ENCODE measurements around the gene EGF. TPM values are rescaled to one million over a fixed set of nuclear protein-coding genes. Genes with fewer than 3 reads are reported as not detected.
"Not testable (repeated sequence)": the region's sequence is repeated elsewhere in the genome, so short reads cannot be mapped to it uniquely, and the experiment has no call there.

Gene EGF
- total and polyA plus RNA-seq, 5 donors = 5.3 to 17.8 (median 11.9) TPM

DNA sequence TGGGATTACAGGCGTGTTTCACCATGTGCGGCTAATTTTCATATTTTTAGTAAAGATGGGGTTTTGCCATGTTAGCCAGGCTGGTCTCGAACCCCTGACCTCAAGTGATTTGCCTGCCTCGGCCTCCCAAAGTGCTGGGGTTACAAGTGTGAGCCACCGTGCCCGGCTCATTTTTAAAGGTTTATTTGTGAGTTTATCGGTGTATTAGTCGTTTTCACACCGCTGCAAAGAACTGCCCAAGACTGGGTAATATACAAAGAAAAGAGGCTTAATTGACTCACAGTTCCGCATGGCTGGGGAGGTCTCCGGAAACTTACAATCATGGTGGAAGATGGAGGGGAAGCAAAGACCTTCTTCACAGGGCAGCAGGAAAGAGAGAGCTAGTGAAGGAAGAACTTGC, 126.5 kb downstream of the EGF start:
- DNase-seq; H3K4me3 ChIP-seq (ENCODE audit: low read length); ATAC-seq; intact Hi-C loops (cut with DNase I); H3K9me3 ChIP-seq (ENCODE audit: control insufficient read depth, low read length); H3K4me1 ChIP-seq (ENCODE audit: control insufficient read depth, insufficient read depth, low read length); H3K27me3 ChIP-seq (ENCODE audit: control insufficient read depth, insufficient read depth); H3K27ac ChIP-seq (ENCODE audit: low read length): not testable (repeated sequence)
- WGBS = 94% methylated on average over 11 of the region's 11 CpGs

DNA sequence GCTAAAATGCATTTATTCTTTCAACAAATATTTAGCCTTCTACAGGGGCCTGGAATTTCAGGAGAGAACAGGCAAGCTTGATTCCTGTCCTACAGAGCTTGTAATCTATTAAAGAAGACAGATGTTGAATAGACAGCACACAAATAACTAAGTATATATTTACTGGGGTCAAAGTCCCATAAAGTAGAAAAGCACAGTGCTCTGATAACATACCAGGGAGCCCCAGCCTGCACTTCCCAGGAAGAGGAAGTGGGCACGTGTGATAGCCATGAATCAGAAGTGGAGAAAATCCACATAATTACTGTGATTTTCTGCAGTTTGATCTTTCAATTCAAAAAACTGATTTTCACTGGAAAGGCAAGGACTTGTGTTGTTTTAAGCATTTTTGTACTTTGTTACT, 129.1 kb downstream of the EGF start:
- ATAC-seq (no peak), DNase-seq (no peak)
- Histone ChIP-seq H3K4me3 (ENCODE audit: low read length) (no peak overlapping the region), H3K27me3 (ENCODE audit: control insufficient read depth, insufficient read depth) (no peaks in the 10 kb centered on the region), H3K9me3 (ENCODE audit: control insufficient read depth, low read length) (no peaks in the 10 kb centered on the region), H3K4me1 (ENCODE audit: control insufficient read depth, insufficient read depth, low read length) (no peaks in the 10 kb centered on the region), H3K27ac (ENCODE audit: low read length) (no peak overlapping the region)
- WGBS = 44% methylated on average over 1 of the region's 1 CpG
- intact Hi-C loops (cut with DNase I) = loop anchor here in 1 of 4 donors (10.0 kb wide), 1 partner anchor 173 kb away; no protein-coding TSS in a partner anchor

DNA sequence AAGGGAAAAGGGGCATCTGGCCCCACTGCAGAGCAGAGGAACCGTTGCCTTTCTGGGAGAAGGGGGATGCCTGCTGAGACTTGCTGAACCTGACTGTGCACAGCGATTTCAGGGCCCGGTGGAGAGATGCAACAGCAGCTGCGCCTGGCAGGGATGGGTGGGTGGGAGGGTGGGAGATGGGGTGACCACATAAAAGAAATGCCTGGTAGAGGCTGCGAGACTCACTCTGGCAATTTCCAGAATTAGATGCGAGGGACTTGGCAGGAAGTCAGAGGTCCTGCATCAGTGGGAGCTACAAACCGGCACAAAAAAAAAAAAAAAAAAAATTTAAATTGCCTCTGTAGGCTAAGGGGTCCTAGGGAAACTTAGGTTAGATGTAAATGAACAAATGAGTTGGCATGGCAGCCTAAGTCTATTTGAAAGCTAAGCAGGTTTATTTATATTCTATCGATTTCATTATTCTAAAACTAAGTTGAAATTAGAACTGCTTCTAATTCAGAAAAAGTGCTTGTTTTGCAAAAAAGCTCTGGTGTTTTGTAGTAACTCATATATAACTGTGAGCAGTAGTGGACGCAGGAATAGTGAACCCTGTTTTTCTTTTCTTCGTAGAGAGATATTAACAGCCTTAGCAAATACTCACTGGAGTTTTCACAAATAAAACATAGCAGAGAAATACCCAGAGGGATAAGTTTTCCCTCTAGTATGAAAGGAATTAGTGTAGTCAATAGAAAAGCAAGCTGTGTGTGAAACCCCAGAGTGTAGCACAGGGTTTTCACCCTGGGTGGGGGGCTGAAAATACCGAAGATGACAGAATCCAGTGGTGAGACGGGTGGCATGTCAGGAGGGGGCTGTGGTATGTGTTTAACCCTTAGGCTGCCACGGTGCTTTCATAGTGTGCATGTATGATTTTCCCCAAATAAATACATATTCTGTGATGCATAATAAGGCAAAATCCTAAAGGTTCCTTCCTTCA, 130.1 kb downstream of the EGF start:
- ATAC-seq (no peak), DNase-seq (no peak)
- WGBS = 38% methylated on average over 13 of the region's 13 CpGs
- Histone ChIP-seq H3K4me3 (ENCODE audit: low read length) (no peak overlapping the region), H3K9me3 (ENCODE audit: control insufficient read depth, low read length) (no peaks in the 10 kb centered on the region), H3K4me1 (ENCODE audit: control insufficient read depth, insufficient read depth, low read length) (no peaks in the 10 kb centered on the region), H3K27me3 (ENCODE audit: control insufficient read depth, insufficient read depth) (no peaks in the 10 kb centered on the region), H3K27ac (ENCODE audit: low read length) (no peak overlapping the region)
- intact Hi-C loops (cut with DNase I) = loop anchor here in 1 of 4 donors (10.0 kb wide), 1 partner anchor 172 kb away; no protein-coding TSS in a partner anchor

DNA sequence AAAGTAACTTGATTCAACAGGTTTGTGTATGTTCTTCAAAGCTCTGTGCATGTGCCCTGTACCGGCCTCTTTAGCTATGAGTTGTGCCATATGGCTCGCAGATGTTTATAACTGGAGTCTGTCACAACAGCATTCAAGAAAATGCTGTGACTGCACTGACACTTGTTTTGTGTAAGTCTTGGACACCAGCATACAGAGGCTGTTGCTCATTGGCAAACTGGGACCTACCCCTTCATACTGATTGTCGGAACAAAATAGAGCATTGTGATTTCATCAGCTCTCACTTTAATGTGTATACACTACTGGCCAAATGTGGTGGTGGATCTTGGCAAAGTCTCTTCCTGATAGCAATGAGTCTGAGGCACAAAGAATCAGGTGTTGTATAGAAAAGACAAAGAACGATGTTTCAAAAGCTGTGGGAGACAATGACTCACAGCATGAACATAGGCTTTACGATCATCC, 133.9 kb downstream of the EGF start:
- Histone ChIP-seq H3K27ac (ENCODE audit: low read length) (no peak overlapping the region), H3K4me3 (ENCODE audit: low read length) (no peak overlapping the region), H3K4me1 (ENCODE audit: control insufficient read depth, insufficient read depth, low read length) (no peaks in the 10 kb centered on the region), H3K27me3 (ENCODE audit: control insufficient read depth, insufficient read depth) (no peaks in the 10 kb centered on the region), H3K9me3 (ENCODE audit: control insufficient read depth, low read length) (no peaks in the 10 kb centered on the region)
- intact Hi-C loops (cut with DNase I) = loop anchor here in 1 of 4 donors (10.0 kb wide), 1 partner anchor 168 kb away; no protein-coding TSS in a partner anchor
- ATAC-seq (no peak), DNase-seq (no peak)
- WGBS = 92% methylated on average over 5 of the region's 5 CpGs

DNA sequence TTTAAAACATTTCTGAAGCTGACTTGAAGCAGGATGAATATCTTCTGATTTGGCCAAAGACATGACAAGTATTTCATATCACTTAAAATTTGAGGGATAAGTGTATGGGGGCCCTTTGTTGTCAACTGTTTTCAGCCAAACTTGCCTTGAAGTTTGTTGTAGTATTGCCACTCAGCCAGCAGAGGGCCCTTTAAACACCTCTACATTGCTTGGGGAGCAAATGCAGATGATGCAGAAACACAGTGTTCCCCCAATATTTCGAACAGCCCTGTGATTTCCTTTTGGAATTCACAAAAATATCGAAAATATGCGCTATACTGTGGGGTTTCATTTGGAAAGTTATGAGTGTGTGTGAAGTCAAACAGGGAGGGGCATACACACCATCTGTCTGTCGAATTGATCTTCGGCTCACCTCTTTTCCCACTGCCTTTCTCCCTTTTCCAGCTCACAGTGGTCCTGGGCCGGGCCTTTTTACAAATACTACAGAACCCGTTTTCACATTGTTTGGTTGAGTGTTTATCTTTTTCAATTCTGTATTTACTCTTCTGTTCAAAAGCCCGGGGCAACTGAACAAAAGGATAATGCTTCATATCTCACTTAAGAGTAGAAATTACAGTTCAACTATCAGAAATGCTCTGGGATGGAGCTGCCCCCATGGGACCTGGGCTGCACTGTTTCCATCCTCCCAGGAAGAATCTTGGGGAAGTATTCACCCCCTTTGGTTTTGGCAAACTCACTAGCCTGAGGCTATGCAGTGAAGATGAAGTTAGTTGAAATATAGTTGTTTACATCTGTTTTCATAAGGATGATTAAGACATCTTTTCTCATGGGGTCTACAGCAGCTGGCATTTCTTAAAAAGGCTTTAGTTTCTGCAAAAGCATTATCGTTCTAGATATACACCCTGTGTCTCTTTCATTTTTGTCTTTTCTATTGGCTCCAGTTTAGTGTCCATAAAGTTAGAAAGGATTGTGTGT, 137.6 kb downstream of the EGF start:
- no peaks in the 10 kb centered on the region for H3K27me3 ChIP-seq (ENCODE audit: control insufficient read depth, insufficient read depth)
- WGBS = 53% methylated on average over 9 of the region's 9 CpGs
- no peak overlapping the region for H3K4me3 ChIP-seq (ENCODE audit: low read length)
- no peak overlapping the region for H3K27ac ChIP-seq (ENCODE audit: low read length)
- H3K4me1 ChIP-seq (ENCODE audit: control insufficient read depth, insufficient read depth, low read length) = no peaks in the 10 kb centered on the region
- intact Hi-C loops (cut with DNase I) = loop anchor here (5.0 to 10.0 kb wide), 2 partner anchors 162 to 165 kb away; no protein-coding TSS in a partner anchor
- ATAC-seq (no peak), DNase-seq (peak in 1 of 3 donors; percentile 17)
- no peaks in the 10 kb centered on the region for H3K9me3 ChIP-seq (ENCODE audit: control insufficient read depth, low read length)

DNA sequence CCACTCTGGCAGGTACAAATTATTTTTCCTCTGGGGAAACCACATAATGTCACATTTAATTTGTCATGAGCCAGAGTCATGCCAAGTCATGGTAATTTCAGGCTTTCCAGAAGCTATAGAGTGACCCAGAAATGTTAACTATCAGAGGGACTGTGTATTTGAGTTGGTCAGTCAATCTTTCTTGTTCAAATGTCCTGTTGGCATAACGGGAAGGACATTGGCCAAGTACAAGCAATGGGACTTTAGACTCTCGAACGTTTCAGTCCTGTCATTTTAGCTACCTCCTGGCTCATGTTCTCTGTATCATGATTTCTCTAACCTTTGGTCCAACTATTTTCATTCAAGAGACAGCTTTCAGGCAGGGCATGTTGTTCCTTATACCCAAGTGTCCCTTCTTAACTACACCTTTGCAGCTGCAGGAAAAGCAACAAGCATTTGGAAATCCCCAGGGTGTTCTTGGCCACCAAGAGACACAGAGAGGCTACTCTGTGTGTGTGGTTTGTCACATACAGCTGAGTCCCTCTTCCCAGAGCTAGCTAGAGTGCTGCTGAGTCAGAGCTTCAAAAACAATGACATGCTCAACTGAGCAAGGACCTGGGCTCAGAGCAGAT, 142.6 kb downstream of the EGF start:
- intact Hi-C loops (cut with DNase I) = no loop called here
- no peak for ATAC-seq
- no peak for DNase-seq
- WGBS = 76% methylated on average over 3 of the region's 3 CpGs
- Histone ChIP-seq H3K4me1 (ENCODE audit: control insufficient read depth, insufficient read depth, low read length) (no peaks in the 10 kb centered on the region), H3K27ac (ENCODE audit: low read length) (no peak overlapping the region), H3K27me3 (ENCODE audit: control insufficient read depth, insufficient read depth) (no peaks in the 10 kb centered on the region), H3K9me3 (ENCODE audit: control insufficient read depth, low read length) (no peaks in the 10 kb centered on the region), H3K4me3 (ENCODE audit: low read length) (no peak overlapping the region)

DNA sequence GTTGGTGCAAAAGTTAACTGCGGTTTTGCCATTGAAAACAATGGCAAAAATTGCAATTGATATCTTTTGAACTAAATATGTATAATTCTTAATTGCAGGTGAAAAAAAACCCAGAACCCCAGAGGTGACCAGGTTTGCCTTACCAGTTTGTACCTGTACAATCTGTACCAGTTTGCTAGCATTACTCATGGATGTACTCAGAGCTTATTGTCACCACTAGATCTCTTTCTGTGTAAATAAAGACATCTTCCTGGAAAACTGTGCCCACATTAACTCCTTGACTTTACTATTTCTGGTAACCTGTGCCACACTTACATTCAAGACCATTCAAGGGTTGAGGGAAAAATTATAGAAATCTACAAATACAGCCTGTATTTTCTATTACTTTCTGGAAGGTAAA, 146.0 kb downstream of the EGF start:
- no peaks in the 10 kb centered on the region for H3K27me3 ChIP-seq (ENCODE audit: control insufficient read depth, insufficient read depth)
- no peak overlapping the region for H3K27ac ChIP-seq (ENCODE audit: low read length)
- no peak overlapping the region for H3K4me3 ChIP-seq (ENCODE audit: low read length)
- no peaks in the 10 kb centered on the region for H3K9me3 ChIP-seq (ENCODE audit: control insufficient read depth, low read length)
- 97% methylated on average over 1 of the region's 1 CpG for WGBS
- DNase-seq (no peak), ATAC-seq (no peak)
- intact Hi-C loops (cut with DNase I) = no loop called here
- peaks cover 2% of the 10 kb centered on the region for H3K4me1 ChIP-seq (ENCODE audit: control insufficient read depth, insufficient read depth, low read length)

DNA sequence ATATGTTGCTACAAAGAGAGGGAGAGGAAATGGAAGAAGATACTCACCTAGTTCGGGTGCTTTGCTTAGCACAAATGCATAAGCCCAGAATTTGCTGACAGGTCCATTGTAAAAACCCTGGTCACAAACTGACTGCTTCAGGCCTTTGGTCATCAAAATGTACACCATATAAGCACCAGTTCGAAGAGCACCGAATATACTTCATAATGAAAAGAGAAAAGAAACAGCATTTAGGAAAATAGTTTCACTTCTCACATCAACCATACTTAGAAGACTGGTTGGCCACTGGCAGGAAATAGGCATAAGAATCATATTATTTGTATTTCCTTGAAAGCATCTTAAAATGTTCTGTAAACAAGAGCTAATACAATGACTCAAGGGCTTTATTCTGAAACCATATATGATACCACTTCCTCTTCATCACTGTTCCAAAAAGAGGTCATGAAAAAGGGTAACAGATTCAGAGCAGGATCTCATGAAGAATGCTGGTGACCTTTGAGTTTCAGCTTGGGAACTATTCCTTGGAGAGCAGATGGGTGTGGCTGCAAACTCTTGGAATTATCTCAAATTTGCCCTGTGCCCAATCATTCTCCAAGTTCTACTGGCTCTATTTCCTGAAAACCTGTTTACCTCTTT, 147.0 kb downstream of the EGF start:
- intact Hi-C loops (cut with DNase I) = no loop called here
- Histone ChIP-seq H3K4me1 (ENCODE audit: control insufficient read depth, insufficient read depth, low read length) (peaks cover 2% of the 10 kb centered on the region), H3K4me3 (ENCODE audit: low read length) (no peak overlapping the region), H3K27me3 (ENCODE audit: control insufficient read depth, insufficient read depth) (no peaks in the 10 kb centered on the region), H3K27ac (ENCODE audit: low read length) (no peak overlapping the region), H3K9me3 (ENCODE audit: control insufficient read depth, low read length) (no peaks in the 10 kb centered on the region)
- no peak for DNase-seq
- peak in 1 of 2 donors; percentile 40 for ATAC-seq
- 84% methylated on average over 3 of the region's 3 CpGs for WGBS

DNA sequence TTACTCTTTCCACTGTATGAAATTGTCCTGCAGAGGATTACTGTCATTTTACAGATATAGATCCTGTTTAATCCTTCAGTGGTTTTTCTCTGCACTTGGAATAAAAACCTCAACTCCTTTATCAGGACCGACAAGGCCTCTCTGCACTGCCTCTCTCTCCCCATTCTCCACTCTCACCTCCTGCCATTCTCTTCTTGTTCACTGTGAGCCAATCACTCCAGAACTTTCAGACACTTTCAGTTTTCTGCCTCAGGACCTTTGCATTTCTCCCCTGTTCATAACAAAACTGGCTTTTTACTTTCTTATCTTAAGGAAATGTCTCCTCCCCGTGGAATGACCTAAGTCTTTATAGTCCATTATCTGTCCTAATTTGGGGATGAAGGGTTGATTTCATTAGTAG, 148.4 kb downstream of the EGF start:
- DNase-seq (no peak), ATAC-seq (no peak)
- H3K27ac ChIP-seq (ENCODE audit: low read length) = no peak overlapping the region
- no peak overlapping the region for H3K4me3 ChIP-seq (ENCODE audit: low read length)
- 49% methylated on average over 2 of the region's 2 CpGs for WGBS
- peaks cover 2% of the 10 kb centered on the region for H3K4me1 ChIP-seq (ENCODE audit: control insufficient read depth, insufficient read depth, low read length)
- intact Hi-C loops (cut with DNase I) = no loop called here
- H3K9me3 ChIP-seq (ENCODE audit: control insufficient read depth, low read length) = no peaks in the 10 kb centered on the region
- H3K27me3 ChIP-seq (ENCODE audit: control insufficient read depth, insufficient read depth) = no peaks in the 10 kb centered on the region

All from right cardiac atrium (tissue), 5 donors.